ENCODE results near the gene MYBPC3.
"Not testable (repeated sequence)": the region's sequence is repeated elsewhere in the genome, so short reads cannot be mapped to it uniquely, and the experiment has no call there.

Gene MYBPC3

DNA sequence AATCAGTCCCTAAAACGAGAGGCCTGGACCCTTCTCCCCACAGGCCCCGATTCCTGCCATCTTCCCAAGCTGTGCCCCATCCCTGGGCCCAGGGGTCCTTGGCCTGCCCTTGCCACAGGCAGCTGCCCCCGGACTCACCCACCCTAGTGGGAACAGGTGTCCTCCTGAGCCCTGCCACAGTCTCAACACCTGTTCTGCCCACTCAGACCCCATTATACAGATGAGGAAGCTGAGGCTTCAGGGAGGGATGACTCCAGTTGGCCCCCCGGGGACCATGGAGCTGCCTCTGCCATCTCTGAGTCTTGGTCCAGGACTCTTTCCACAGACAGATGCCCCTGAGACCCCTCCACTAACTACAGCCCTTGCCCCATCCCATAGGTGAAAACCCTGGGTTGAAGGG, 15.9 kb downstream of the MYBPC3 start:
- no peak for DNase-seq

DNA sequence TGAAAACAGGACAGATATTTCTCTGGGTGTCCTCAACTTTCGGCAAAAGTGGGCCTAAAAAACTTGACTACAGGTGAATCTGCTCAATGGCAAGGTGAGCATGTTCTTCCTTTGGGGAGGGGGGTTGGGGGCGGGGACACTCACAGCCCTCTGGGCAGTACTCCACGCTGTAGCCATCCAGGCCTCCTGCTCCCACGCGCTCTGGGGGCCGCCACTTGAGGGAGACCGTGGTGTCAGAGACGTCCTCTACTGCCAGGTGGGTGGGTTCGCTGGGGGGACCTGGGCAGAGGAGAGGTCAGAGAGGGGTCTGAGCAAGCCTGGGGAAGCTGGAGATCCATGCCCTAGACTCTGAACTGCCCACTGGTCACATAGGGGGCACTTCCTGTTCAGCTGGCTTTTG, 16.8 kb downstream of the MYBPC3 start:
- no peak for DNase-seq

DNA sequence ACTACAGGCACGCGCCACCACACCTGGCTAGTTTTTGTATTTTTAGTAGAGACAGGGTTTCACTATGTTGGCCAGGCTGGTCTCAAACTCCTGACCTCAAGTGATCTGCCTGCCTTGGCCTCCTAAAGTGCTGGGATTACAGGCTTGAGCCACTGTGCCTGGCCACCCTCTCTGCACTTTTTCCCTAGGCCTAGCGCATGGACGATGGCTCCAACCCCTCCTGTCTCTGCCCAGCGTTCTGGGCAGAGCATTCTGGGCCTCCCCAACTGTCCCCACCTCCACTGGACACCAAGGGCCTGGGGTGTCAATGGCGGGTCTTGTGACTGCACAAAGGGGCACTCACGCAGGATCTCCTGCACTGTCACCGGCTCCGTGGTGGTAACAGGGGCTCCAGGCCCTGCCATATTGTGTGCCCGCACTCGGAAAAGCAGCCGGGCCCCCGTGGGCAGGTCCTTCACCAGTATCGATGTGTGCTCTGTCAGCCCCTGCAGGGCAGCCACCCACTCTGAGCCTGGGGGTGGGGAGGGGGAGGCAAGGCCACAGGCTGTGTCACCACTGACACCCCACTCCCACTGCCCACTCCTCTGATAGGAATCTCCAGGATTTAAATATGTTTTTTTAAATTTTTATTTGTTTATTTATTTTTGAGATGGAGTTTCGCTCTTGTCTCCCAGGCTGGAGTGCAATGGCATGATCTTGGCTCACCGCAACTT, 17.6 kb downstream of the MYBPC3 start:
- DNase-seq, result not testable (repeated sequence)

DNA sequence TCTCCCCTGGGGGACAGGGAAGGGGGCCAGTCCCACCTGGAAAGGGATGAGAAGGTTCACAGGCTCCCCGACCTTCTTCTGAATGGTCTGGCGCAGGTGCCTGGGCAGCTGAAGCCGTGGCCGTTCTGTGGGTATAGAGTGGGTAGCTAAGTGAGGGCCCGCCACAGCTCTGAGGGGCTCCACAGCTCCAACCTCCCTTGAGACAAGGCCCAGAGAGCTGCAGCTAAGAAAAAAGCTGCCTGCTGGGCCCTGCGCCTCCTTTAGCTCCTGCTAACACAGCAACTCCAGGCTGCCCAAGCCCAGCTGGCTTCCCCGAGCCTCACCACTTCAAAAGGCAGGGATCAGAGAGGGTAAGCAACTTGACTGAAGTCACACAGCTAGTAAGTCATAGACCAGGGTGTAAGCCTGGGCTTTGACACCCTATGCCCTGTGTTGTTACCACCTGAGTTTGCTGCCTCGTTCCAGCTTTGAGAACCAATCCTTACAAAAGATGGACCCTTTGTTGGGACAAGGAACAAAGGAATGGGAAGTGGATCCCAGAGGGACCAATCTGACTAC, 18.5 kb downstream of the MYBPC3 start:
- no peak for DNase-seq

DNA sequence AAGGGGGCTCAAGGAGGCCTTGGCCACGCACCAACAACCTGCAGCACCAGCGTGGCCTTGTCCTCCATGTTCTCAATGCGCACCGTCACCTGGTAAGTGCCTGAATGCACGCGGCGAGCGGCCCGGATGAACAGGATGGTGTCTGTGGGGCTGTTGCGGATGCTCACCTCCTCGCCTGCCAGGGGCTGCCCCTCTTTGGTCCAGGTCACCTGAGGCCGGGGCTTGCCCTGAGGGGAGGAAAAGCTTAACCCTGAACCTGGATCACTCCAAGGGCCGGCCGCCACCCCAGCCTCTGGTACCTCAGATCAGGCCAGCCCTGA, 19.0 kb downstream of the MYBPC3 start:
- no peak for DNase-seq

DNA sequence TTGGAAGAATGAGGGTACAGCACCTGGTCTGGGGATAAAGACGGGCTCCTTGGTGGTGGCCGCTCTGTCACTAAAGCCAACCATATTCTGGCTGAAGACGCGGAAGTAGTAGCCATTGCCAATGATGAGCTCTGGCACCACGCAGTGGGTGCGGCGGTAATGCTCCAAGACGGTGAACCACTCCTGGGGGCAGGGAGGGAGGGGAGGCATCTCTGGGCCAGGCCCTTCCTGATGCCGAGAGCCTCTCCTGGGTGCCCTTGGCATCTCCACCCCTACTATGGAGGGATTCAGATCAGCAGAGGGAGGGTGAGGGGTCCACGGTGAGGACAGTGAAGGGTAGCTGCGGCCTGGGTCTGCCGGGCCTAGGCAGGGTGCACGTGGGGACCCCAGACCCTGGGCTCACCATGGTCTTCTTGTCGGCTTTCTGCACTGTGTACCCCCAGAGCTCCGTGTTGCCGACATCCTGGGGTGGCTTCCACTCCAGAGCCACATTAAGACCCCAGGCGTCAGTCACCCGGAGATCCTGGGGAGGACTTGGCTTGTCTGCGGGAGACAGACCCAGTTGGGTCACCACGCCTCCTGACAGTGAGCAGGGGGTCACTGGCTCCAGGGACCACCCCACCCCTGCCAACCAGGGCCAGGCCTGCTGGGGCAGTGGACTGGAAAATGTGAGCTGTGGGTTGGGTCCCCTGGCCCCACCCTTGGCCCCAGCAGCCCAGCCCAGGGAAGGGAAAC, 19.5 kb downstream of the MYBPC3 start:
- DNase-seq, result no peak

DNA sequence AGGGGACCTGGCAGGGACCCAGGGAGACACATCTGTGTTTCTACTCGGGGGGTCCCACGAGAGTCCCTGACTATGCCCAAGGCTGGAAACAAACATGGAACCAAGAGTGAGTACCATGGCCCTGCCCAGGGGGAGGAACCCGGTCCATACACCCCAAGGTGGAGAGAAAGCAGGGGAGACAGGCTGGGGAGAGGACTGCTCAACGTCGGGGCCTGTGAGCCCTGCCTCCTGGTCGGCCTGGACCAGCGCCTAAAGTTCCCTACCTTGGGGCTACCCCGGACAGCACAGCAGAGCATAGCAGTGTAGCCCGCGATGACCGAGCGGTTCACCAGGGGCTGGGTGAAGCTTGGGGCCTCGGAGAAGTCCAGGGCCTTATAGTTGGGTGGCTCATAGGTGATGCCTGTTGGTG, 20.2 kb downstream of the MYBPC3 start:
- no peak for DNase-seq

DNA sequence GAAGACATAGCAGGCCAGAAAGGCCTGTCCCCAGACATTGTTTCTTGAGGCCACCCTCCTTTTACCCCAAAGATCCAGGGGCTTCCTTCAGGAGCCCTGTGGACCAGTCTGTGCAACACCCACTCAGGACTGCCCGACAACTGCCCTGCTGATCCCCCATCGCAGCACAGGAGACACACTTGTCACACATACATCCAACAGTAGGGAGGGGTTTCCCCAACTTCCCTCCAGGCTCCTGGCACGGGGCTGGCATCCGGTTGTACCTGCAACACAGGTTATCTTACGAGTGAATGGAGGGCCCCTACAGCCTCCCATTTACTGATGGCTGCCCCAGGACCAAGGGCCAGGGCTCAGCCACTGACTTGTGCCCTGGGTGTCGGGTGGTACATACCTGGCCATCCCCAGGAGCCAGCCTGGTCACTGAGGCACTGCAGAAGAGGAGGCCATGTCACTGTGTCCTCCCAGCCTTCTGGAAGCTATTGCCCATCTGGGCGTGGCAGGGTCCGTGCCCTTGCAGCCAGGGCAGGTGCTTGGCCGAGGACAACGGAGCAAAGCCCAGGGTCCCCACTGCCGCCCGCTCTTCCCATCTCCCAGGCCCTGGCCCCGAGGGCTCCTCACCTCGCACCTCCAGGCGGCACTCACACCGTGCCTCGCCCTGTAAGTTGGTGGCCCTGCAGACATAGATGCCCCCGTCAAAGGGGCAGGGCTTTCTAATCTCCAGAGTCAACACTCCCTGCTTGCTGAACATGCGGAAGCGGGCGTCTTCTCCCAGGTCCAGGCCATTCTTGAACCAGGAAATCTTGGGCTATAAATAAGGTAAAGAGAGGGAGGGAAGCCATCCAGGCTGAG, 20.8 kb downstream of the MYBPC3 start:
- no peak for DNase-seq

DNA sequence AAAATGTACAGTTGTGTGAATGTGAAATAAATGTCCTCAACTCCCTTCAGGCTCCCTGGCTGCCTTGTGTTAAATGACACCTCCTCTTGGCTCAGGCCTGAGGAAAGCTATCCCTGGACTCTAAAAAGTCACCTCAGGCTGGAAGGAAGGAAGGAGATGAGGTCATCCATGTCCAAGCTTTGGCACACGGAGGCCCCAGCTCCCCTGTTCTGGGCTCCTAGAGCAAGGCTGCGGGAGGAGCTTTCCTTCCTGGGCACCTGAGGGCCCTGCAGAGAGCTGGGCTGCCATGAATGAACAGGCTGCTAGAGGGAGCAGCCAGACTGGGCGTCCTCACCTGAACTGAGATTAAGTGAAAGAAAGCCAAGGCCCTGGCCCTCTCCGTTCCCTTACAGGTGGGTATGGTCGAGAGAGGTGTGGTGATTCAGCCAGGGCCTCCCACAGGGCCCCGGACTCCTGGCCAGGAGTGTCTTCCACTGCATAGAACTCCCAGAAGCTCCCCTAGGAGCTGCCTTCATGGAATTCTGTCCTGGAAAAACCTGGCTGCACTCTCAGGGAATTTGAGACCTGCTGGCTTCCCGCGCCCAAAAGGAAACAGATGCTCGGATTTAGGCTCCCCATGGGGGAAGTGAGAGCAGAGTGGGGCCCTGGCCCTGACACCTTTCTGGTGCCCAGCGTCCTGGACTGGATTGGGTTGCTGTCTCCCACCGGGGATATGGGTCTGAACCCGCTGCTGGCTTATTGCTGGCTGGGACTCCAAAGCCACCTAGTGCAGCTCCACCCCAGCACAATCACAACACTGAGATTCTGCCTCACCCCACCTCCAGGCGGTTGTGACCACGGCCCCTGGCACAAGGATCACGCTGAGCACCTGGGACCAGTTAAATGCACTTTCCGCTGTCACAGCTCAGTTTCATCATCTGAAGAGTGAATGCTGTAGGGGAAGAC, 22.2 kb downstream of the MYBPC3 start:
- DNase-seq, result no peak

DNA sequence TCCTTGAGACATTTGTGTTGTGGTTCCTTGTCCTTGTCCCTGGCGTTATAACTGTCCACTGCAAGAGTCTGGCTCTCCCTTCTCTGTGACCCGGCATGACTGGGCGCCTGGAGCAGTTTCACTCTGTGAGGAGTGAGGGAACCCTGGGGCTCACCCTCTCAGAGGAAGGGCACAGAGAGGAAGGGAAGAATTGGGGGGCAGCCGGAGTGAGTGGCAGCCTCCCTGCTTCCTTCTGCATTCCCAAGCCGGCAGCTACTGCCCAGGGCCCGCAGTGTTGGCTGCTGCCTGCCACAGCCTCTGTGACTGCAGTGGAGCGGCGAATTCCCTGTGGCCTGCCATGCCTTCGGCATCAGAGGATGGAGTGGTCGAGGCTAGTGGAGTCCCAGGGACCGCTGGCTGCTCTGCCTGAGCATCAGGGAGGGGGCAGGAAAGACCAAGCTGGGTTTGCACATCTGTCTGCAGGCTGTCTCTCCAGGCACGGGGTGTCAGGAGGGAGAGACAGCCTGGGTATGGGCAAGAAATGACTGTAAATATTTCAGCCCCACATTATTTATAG, 23.0 kb downstream of the MYBPC3 start:
- no peak for DNase-seq

DNA sequence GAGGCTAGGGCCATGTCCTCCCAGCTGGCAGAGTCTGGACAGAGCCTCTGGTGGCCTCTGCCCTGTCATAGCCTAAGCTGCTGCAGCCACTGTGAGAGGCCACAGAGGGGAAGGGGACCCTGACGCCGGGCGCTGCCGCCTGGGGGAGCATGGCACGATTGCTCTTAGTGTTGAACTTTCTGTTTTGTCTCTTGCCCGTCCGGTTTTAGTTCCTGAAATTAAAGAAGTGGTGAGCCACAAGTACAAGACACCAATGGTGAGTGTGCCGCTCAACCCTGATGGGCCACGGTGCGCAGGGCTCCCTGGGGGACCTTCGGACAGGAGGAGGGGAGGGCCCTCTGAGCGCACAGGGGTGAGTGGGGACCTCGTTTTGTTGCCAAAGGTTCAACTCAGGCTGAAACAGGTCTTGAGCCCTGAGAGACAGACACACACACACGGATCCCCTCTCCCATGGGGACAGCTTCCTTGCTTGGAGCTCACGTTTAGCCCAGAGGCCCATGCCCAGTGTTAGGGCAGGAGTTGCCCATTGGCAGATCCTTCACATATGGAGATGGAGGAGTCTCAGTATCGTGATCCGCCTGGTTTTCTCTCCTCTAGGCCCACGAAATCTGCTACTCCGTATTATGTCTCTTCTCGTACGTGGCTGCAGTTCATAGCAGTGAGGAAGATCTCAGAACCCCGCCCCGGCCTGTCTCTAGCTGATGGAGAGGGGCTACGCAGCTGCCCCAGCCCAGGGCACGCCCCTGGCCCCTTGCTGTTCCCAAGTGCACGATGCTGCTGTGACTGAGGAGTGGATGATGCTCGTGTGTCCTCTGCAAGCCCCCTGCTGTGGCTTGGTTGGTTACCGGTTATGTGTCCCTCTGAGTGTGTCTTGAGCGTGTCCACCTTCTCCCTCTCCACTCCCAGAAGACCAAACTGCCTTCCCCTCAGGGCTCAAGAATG, 23.8 kb downstream of the MYBPC3 start:
- DNase-seq, result no peak

DNA sequence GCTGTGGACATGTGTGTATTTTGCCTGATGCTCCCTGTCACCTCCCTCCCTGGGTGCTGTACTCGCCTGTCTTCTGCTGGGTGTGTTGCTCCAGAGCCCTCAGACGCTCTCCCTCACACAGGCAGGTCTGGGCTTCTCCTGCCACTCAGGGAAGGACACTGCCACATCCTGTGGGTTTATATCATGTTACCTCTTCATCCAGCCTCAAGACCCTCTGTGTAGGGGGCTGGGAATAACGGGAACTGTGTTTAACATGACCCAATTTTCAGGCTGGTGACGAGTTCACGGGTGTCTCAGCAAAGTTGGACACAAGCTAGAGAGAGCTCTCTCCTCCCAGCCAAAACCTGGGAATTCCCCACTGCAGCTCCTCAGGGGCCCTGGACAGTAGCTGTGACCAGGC, 24.6 kb downstream of the MYBPC3 start:
- DNase-seq, result no peak

DNA sequence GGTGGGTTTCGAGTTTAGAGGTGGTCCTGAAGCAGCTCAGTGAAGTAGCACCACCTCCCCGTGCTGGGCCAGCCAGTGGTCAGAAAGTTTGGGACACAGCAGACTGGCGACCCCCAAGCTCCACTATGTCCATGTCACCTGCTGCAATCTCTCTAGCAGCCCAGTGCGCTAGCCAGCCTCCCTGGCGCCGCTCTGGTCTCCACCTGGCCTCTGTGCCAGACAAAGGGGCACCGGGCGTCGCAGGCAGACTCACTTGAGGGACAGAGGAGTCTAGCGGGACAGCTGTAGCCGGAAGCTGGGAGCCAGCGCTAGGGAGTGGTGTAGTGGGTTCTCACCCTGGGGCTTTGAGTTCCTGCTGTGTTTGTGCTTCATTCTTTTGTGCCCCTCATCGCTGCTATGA, 25.5 kb downstream of the MYBPC3 start:
- no peak for DNase-seq

DNA sequence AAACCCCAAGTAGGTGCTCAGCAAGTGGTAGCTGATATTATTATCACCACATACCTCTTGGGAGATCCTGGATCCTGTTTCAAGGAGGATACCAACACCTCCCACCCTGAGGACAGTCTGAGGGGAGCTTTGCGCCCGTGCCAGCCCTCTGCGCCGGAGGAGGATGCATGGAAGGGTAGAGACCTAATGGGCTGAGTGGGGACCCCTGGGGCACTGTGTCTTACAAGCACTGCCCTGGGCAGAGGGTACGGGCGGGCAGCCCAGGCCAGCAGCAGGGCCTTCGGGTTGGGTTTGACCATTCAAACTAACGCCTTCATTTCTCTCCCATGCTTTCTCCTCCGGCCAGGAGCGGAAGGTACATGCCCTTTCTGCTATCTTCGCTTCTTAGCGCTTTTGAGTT, 26.3 kb downstream of the MYBPC3 start:
- DNase-seq, result no peak

DNA sequence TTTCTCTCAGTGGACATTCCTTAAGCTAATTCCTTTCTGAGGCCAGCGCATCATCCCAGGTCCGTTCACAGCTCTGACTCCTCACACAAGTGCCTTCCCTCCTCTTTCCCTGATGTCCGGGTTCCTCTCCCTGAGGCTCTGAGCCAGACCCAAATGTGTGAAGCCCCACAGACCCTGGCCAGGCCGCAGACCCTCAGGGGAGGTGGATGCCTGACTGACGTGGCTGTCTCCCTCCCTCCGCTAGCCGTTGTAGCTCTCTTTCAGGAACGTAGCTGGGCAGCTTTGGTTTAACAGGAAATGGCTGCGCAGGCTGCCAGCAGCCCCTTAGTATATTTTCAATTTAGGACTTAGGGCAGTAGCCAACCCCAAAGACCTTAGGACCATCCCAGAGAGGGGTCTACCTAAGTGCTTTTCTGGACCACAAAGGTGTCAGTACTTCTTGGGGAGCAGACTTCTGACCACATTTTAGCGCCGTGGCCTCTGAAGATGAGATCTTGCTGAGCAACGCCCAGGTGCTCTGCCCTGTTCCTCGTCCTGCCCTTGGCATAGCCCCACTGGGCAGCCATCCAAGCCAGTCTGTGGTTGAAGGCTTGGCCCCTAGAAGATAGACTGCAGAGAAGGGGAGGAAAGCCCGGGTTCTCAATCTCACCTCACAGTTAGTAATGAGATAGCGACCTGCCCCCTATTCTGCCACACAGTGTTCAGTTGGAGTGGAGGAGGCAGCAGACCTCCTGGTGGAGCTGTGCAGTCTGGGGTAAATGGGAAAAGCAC, 27.0 kb downstream of the MYBPC3 start:
- no peak for DNase-seq

DNA sequence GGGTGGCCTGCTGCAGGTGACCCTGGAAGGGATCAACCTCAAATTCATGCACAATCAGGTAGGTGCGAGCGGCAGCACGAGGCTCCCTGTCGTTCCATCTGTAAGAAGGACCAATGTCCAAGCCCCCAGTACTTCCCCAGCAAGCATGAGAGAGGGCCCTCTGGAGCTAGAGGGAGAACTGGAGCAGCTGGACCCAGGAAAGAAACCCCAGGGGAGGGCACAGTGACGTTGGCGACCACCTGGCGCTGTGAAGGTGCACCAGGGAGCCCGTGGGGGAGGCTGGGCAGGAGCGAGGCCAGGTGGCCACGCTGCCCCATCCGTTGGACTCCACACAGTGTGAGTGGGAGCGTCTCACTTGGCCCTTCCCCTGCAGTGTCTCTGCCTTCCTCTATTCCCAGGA, 28.0 kb downstream of the MYBPC3 start:
- DNase-seq, result no peak

DNA sequence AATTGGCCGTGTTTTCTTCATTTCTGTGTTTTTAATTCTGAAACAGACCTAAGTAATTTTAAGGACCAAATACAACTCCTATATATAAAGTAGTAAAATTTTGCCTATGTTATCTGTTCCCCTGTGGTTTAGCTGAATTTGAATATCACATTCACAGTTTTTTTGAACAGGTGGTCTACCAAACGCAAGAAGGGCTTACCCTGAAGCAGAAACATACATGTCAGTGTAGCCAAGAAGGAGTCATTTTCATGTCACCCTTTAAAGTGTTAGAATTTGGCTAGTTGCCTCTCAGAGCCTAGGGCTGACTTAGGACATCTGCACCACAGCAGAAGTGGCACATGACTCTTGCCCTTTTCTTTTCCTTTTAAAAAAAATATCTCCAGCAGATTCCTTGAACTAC, 34.3 kb downstream of the MYBPC3 start:
- no peak for DNase-seq

DNA sequence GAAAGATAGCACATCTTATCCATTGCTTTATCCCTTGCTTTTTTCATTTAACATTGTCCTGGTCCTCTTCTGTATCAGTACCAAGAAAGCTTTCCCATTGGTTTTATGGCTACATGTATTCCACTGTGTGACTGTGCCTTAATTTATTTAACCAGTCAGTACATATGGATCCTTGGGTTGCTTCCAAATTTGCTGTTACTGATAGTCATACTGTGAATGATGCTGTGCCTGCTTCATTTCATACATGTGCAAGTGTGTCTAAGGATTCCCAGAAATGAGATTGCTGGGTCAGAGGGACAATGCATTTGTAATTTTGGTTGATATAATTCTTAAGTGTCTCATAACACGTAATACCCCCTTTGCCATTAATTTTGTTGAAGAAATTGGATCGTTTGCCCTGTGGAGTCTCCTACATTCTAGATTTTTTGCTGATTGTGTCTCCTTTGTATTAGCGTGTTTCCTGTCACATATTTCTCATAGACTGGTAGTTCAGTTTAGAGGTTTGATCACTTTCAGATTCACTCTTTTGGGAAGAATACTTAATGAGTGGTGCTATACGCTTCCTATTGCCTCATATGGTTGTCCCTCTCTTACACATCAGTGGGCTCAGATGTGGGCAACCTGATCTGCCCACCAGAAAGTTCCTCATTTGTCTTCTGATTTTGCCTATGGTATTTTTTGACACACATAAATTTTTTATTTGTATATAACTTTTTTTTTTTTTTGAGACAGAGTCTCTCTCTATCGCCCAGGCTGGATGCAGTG, 35.3 kb downstream of the MYBPC3 start:
- DNase-seq, result no peak

DNA sequence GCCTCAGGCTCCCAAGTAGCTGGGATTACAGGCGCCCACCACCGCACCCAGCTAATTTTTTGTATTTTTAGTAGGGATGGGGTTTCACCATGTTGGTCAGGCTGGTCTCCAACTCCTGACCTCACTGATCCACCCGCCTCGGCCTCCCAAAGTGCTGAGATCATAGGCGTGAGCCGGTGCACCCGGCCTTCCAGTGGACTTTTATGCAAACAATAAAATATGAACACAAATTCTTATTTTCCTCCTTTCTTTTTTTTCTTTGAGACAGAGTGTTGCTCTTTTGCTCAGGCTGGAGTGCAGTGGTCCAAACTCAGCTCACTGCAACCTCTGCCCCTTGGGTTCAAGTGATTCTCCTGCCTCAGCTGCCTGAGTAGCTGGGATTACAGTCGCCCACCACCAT, 36.0 kb downstream of the MYBPC3 start:
- not testable (repeated sequence) for DNase-seq

Measured in NK-92 treated with Interleukin-12 subunit alpha and Interleukin-12 subunit beta, amount 100 ng/mL, for 24 hours (cell line).